Measurements from ENCODE around the gene UBE2K.

Gene UBE2K

GRCh38 chr4:39814403-39815185 lies 116.7 kb downstream of the UBE2K start:
- TF ChIP-seq, protein P1, sequence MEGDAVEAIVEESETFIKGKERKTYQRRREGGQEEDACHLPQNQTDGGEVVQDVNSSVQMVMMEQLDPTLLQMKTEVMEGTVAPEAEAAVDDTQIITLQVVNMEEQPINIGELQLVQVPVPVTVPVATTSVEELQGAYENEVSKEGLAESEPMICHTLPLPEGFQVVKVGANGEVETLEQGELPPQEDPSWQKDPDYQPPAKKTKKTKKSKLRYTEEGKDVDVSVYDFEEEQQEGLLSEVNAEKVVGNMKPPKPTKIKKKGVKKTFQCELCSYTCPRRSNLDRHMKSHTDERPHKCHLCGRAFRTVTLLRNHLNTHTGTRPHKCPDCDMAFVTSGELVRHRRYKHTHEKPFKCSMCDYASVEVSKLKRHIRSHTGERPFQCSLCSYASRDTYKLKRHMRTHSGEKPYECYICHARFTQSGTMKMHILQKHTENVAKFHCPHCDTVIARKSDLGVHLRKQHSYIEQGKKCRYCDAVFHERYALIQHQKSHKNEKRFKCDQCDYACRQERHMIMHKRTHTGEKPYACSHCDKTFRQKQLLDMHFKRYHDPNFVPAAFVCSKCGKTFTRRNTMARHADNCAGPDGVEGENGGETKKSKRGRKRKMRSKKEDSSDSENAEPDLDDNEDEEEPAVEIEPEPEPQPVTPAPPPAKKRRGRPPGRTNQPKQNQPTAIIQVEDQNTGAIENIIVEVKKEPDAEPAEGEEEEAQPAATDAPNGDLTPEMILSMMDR (IDR thresholded peaks at IDR 0.05; ENCODE audit: low read depth, low read length) = no peak
- no peak for DNase-seq (ENCODE audit: extremely low read depth, low read depth)

- no peak for DNase-seq (ENCODE audit: extremely low read depth, low read depth)
- TF ChIP-seq, protein P1 (IDR thresholded peaks at IDR 0.05; ENCODE audit: low read depth, low read length) = no peak
Measured at GRCh38 chr4:39818646-39819045, 120.7 kb downstream of the UBE2K start.

DNA sequence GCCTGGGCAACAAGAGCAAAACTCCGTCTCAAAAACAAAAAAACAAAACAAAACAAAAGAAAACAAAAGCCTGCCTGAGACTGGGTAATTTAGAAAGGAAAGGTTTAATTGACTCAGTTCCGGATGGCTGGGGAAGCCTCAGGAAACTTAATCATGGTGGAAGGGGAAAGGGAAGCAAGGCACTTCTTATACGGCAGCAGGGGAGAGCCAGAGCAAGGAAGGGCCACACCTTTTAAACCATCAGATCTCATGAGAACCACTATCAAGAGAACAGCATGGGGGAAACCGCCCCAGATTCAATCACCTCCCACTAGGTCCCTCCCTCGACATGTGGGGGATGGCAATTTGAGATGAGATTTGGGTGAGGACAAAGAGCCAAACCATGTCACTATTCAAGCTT lies 122.2 kb downstream of the UBE2K start:
- TF ChIP-seq, protein P1 (IDR thresholded peaks at IDR 0.05; ENCODE audit: low read depth, low read length) = no peak
- no peak for DNase-seq (ENCODE audit: extremely low read depth, low read depth)

- DNase-seq (ENCODE audit: extremely low read depth, low read depth) = no peak
Measured at GRCh38 chr4:39821951-39822350, 124.0 kb downstream of the UBE2K start.

DNA sequence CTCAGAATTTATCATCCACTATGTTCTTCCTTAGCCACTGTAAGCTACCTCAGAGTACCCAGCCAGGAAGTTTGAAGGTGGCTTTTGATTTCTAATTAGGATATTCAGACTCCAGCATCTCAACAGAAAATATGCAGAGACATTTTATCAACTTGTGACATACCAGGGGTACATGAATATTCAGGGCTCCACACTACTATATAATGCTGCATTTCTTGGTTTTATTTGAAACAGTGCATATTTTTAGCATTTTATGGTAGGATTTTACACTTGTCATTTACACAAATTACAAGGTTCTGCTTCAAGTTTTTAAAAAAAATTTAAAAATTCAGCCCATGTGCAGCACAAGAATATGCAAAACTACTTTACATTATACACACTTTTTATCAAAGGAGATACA lies 124.7 kb downstream of the UBE2K start:
- DNase-seq (ENCODE audit: extremely low read depth, low read depth) = no peak
- TF ChIP-seq, protein P1 (IDR thresholded peaks at IDR 0.05; ENCODE audit: low read depth, low read length) = no peak

More at GRCh38 chr4:39821951-39822350, 124.0 kb downstream of the UBE2K start:
- TF ChIP-seq, protein P1 (IDR thresholded peaks at IDR 0.05; ENCODE audit: low read depth, low read length) = no peak

- DNase-seq (ENCODE audit: extremely low read depth, low read depth) = peak; percentile 49
- TF ChIP-seq, protein P1 (IDR thresholded peaks at IDR 0.05; ENCODE audit: low read depth, low read length) = no peak
Measured at GRCh38 chr4:39823191-39823590, 125.3 kb downstream of the UBE2K start.

DNA sequence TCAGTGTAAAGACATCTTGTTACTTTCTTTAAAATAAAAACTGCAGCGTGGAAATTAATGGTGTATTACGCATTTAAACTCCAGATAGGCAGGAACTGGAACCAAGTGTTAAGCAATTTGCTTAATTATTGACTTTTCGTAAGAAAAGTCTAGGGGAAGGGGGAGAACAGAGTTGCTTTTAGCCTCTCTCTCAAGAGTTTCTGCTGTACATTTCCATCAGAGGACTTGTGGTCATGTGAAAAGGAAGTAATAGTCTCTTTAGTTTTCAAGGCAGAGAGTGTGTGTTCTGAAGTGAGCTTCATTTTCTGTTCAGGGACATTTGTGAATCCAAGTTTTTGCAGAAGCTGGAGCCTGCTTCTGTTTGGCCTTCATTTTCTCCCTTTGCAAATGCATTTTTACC lies 127.2 kb downstream of the UBE2K start:
- no peak for DNase-seq (ENCODE audit: extremely low read depth, low read depth)
- TF ChIP-seq, protein P1 (IDR thresholded peaks at IDR 0.05; ENCODE audit: low read depth, low read length) = no peak

All from AG09319 (cell line).